GM19455 (cell line): ENCODE results near the gene SLC66A2.

Source experiments
- ATAC-seq: cut with Tn5 transposase; IDR thresholded peaks from one replicate; pipeline ENCODE4 v1.9.1; 2021; ENCODE audit not compliant: unreplicated experiment

Gene SLC66A2

DNA sequence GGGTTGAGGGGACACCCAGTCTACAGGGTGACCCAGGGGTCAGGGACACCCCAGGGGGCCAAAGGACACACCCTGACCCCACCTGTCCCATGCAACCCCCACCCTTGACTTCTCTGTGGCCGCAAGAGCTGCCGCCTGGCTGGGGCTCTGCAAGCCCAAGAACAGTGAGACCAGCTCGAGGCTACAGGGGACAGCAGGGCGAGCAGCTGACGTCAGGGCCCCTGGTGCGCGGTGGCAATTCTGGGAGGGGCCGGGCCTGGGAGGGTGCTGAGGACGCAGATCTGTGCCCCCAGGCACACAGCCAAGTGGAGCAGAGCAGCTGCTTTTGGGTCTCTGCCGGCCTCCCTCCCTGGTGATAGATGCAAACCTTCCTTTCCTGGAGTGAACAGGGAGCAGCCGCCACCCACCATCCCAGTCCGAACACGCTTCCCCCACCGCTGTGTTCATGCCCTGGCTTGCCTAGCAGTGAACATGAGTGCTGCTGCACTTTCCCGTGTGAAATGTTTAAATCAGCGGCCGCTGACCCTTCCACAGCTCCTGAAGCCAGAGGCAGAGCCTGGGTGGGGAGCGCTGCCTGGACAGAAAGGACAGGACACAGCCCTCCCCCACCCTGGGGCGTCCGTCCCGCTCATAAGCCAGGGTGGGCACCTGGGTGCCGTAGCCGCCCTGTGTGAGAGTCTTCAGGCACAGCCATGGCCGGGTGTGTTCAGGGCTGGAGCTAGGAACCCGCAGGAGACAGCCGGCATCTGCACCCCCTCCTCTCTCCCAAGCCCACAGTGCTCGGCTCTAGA lies 46.9 kb downstream of the SLC66A2 start:
- ATAC-seq = no peak

DNA sequence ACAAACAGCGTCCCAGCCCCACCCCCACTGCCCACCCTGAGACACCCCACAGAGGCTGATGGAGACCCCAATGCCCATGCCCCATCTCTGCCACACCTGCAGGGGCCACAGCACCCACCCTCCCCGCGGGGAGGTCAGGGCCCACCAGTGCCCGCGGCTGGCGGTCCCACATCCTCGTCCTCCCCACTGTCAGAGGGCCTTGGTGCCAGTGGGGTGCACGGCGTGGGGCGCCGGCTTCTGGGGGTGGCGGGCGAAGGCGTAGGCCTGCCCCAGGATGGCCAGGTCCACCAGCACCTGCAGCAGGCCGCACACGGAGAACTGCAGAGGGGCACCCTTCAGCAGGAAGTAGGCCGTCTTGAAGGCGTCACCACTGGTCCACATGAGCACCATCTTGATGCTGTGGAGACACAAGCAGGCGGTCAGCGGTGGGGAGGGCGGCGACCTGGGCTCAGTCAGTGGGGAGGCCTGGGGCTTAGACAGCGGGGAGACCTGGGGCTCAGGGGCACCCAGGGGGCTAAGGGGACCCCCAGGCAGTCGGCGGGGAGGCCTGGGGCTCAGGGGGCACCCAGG lies 47.6 kb downstream of the SLC66A2 start:
- no peak for ATAC-seq

DNA sequence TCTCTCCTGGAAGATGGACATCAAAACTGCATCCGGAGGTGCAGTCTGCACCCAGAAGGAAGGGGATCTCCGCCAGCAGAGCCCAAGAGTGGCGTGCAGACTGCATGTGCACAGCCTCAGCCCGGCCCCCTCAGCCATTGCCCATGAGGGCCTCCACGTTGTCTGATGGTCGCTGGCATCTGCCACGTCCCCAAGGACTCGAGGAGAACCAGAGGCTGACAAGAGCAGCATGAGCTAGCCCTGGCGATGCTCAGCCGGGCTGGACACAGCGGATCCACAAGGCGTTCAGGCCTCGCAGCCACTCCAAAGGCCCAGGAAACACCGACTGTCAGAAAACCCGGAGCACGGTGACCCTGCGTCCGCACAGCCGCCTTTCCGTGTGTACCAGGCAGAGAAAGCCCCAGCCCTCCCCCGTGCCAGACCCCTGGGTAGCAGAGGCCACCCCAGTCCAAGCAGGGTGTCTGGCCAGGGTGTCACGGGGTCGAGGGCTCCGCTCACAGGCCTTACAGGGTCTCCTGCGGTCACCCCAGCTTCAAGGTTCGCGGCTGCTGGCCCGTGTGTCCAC lies 48.3 kb downstream of the SLC66A2 start:
- no peak for ATAC-seq

- no peak for ATAC-seq
Observed at GRCh38 chr18:79902640-79903039, 48.8 kb downstream of the SLC66A2 start.

DNA sequence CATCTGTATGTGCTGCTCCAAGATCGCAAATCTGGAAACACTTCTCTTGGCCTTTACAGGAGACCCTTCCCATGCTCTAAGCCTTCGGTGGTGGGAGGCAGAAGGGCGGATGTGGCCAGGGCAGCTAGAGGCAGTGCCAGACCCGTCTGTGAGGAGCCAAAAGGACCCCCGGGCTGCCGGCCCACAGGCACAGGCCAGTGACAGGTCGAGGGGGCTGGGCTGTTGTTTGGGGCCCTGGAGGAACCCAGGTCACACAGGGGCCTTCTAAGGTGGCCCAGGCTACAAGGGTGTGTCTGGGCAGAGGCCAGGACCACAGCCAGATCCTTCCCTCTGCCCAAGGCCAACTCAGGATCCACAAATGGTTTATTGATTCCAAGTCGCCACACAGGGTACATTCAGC lies 49.4 kb downstream of the SLC66A2 start:
- no peak for ATAC-seq

GRCh38 chr18:79901665-79902064 lies 49.8 kb downstream of the SLC66A2 start:
- no peak for ATAC-seq

GRCh38 chr18:79900610-79901570 lies 50.6 kb downstream of the SLC66A2 start:
- ATAC-seq = no peak

GRCh38 chr18:79899609-79900445 lies 51.6 kb downstream of the SLC66A2 start:
- no peak for ATAC-seq

- ATAC-seq = no peak
Observed at GRCh38 chr18:79898952-79899608, 52.4 kb downstream of the SLC66A2 start.

DNA sequence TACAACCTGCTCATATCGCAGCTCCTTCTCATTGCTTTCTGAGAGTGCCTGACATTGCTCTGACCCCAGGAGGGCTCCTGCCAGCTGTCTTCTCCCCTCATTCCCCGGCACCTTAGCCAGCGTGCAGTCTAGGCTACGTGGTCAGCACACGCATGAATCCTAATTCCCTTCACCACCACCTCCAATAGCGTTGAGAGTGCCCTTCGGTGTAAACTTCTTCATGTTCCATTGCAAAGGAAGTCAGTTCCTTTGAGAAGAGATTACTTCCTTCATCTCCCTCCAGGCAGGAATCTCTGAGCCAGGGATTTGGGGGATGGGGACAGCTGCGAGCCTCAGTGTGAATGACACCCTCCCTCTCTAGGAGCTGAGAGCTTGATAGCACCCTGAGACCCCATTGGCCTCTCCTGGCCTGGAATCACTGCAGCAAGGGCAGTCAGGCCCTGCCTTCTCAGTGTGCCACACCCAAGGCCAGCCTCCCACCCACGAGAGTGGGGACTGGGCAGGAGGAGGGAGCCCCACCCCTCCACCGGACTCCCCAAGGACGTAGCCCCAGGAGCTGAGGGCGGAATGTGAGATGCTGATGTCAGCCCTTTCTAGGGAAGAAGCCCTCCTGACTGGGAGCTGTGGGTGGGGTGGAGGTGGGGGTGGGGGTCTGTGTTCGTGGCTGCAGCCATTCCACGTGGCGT lies 53.4 kb downstream of the SLC66A2 start:
- no peak for ATAC-seq

GRCh38 chr18:79896738-79897137 lies 54.7 kb downstream of the SLC66A2 start:
- ATAC-seq = no peak

- no peak for ATAC-seq
Observed at GRCh38 chr18:79890674-79891073, 60.8 kb downstream of the SLC66A2 start.

GRCh38 chr18:79889569-79889968 lies 61.9 kb downstream of the SLC66A2 start:
- ATAC-seq = no peak

GRCh38 chr18:79888016-79888415 lies 63.4 kb downstream of the SLC66A2 start:
- ATAC-seq = no peak

DNA sequence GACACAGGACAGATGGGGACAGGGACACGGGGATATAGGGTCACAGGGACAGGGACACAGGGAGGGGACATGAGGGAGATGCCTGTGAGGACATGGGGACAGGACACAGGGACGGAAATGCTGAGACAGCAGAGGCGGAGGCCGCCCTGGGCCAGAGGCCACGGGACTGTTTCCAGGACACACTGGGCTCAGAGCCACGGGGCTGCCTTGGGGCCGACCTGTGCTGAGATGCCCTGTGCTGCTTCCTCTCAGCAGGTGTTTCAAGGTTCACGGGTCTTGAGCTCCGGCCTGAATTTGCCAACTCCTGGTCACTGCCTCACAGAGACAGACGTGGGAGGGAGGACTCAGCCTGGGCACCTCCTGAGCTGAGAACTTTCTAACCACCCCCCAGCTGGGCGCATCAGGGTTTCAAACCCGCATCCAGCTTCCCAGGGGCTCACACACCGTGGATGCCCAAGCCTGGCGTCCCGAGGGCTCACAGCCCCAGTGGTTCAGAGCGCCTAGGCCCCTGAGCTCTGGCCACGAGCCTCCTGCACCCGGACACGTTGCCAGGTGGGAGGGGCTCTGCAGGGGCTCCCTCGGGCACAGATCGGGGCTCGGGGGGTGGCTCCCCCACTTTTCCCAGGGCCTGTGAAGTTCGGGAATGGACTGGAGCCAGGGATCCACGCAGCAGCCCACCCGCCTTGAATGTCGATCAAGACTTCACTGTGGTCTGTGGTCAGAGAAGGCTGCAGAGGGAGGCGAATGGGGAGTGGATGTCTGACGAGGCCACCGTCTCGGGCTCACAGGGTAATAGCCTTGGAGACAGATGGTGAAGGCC lies 64.1 kb downstream of the SLC66A2 start:
- ATAC-seq = no peak

DNA sequence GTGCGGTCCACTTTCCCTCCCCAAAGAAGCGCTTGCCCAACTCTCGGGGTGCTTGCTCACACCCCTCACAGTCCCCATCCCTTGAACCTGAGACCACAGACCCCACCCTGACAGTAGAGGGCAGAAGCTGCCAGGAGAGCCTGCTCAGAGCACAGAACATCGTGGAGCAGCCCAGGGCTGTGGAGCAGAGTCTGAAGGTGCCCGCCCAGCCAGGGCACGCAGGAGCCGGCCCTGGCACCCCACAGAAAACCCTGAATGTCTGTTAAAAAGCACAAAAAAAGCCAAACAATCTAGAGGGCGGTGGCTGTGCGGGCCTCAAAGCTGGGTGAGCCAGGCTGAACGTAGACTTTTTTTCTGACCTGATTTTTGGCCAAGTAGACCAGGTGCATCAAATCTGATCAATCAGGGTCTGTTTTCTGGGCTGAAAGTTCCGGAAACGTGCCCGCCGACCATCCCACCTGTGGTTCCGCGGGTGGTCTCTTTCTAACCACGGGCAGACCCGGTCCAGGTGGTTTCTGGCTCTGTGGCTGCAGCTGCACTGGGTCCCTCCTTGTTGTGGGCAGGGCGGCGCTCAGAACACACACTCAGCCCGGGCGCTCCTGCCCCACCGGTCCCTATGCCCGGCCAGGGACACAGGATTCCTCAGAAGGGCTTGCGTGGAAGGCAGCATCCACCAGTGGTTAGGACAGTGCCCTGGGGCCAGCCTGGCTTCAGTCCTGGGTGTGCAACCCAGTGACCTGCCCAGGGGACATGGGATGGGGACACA lies 66.3 kb downstream of the SLC66A2 start:
- no peak for ATAC-seq

GRCh38 chr18:79884294-79884962 lies 67.0 kb downstream of the SLC66A2 start:
- ATAC-seq = no peak
